Ishikawa (cell line): Measurements from ENCODE around the gene RHOB.

Experiments used
- CEBPB ChIP-seq: IDR thresholded peaks from 2 replicates; pipeline ENCODE4 v1.6.1; 2012
- CREB1 ChIP-seq: IDR thresholded peaks from 2 replicates; pipeline ENCODE4 v1.6.1; 2012; ENCODE audit warnings: low read depth
- EGR1 ChIP-seq: IDR thresholded peaks from 2 replicates; pipeline ENCODE4 v1.6.1; 2012
- EP300 ChIP-seq: IDR thresholded peaks from 2 replicates; pipeline ENCODE4 v1.6.1; 2012; ENCODE audit warnings: borderline replicate concordance
- FOXM1 ChIP-seq: IDR thresholded peaks from 2 replicates; pipeline ENCODE4 v1.6.1; 2012; ENCODE audit warnings: low read depth, borderline replicate concordance
- NFIC ChIP-seq: IDR thresholded peaks from 2 replicates; pipeline ENCODE4 v1.6.1; 2012
- RAD21 ChIP-seq: IDR thresholded peaks from 2 replicates; pipeline ENCODE4 v1.6.1; 2012; ENCODE audit warnings: low read depth
- TAF1 ChIP-seq: IDR thresholded peaks from 2 replicates; pipeline ENCODE4 v1.6.1; 2012; ENCODE audit warnings: low read depth, mild to moderate bottlenecking
- TCF12 ChIP-seq: IDR thresholded peaks from 2 replicates; pipeline ENCODE4 v1.6.1; 2012; ENCODE audit warnings: low read depth
- TEAD4 ChIP-seq: IDR thresholded peaks from 2 replicates; pipeline ENCODE4 v1.6.1; 2012
- YY1 ChIP-seq: IDR thresholded peaks from 2 replicates; pipeline ENCODE4 v1.6.1; 2012; ENCODE audit warnings: low read depth
- ZBTB7A ChIP-seq: IDR thresholded peaks from 2 replicates; pipeline ENCODE4 v1.6.1; 2012; ENCODE audit warnings: low read depth
- TF ChIP-seq, protein P1 (sequence below): IDR thresholded peaks from 2 replicates; pipeline ENCODE4 v1.6.1; 2012
- TF ChIP-seq, protein P2 (sequence below): IDR thresholded peaks from 2 replicates; pipeline ENCODE4 v1.6.1; 2012; ENCODE audit warnings: low read depth, mild to moderate bottlenecking
- TF ChIP-seq, protein P3 (sequence below): IDR thresholded peaks from 2 replicates; pipeline ENCODE4 v1.6.1; 2012

RHOB gene

DNA sequence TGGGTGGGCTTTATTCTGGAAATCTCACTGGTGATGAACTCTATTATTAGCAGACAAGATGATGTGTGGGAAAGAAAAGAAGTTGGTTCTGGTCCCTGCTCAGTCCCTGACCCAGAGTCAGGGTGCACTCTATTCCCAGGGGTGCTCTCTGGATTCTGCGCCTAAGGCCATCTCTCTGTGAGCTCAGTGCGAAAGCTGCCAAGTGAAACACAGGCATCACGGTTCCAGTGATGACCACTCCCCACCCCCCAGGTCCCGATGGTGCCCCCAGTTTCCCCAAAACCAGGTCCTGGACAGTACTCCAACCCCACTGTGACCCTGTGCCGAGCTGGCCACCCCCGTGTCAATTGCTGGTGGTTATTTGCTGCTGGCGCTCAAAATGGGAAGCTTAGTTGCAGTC, 30.1 kb downstream of the RHOB start:
- no peak for TF ChIP-seq ZBTB7A
- TF ChIP-seq TEAD4, result no peak
- TF ChIP-seq, protein P1, sequence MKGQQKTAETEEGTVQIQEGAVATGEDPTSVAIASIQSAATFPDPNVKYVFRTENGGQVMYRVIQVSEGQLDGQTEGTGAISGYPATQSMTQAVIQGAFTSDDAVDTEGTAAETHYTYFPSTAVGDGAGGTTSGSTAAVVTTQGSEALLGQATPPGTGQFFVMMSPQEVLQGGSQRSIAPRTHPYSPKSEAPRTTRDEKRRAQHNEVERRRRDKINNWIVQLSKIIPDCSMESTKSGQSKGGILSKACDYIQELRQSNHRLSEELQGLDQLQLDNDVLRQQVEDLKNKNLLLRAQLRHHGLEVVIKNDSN, result no peak
- TF ChIP-seq, protein P2, sequence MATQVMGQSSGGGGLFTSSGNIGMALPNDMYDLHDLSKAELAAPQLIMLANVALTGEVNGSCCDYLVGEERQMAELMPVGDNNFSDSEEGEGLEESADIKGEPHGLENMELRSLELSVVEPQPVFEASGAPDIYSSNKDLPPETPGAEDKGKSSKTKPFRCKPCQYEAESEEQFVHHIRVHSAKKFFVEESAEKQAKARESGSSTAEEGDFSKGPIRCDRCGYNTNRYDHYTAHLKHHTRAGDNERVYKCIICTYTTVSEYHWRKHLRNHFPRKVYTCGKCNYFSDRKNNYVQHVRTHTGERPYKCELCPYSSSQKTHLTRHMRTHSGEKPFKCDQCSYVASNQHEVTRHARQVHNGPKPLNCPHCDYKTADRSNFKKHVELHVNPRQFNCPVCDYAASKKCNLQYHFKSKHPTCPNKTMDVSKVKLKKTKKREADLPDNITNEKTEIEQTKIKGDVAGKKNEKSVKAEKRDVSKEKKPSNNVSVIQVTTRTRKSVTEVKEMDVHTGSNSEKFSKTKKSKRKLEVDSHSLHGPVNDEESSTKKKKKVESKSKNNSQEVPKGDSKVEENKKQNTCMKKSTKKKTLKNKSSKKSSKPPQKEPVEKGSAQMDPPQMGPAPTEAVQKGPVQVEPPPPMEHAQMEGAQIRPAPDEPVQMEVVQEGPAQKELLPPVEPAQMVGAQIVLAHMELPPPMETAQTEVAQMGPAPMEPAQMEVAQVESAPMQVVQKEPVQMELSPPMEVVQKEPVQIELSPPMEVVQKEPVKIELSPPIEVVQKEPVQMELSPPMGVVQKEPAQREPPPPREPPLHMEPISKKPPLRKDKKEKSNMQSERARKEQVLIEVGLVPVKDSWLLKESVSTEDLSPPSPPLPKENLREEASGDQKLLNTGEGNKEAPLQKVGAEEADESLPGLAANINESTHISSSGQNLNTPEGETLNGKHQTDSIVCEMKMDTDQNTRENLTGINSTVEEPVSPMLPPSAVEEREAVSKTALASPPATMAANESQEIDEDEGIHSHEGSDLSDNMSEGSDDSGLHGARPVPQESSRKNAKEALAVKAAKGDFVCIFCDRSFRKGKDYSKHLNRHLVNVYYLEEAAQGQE, result no peak
- no peak for TF ChIP-seq RAD21
- TF ChIP-seq EGR1, result no peak
- TF ChIP-seq NFIC, result no peak
- TF ChIP-seq CEBPB, result no peak
- TF ChIP-seq, protein P3, sequence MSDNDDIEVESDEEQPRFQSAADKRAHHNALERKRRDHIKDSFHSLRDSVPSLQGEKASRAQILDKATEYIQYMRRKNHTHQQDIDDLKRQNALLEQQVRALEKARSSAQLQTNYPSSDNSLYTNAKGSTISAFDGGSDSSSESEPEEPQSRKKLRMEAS, result no peak
- TF ChIP-seq TAF1, result no peak
- TF ChIP-seq CREB1, result no peak
- TF ChIP-seq TCF12, result no peak
- TF ChIP-seq FOXM1, result no peak
- TF ChIP-seq YY1, result no peak
- TF ChIP-seq EP300, result no peak

DNA sequence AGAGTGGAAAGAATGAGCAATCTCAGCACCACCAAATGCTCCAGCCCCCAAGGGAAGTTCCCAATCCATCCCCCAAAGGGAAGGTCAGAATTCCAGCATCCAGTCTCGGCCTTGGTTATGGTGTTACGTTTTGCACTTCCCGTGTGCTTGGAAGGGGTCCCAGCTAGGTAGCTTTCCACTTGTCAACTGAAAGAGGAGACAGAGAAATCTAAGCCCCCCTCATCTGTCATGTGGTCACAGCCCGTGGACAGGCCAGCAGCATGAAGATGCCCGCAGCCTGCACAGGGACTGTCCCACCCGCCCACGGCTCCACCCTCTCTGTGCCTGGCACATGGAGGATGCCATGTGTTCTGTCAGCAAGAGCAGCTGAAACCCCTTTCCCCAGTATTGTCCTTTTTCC, 32.1 kb downstream of the RHOB start:
- TF ChIP-seq, protein P1, result no peak
- TF ChIP-seq ZBTB7A, result no peak
- TF ChIP-seq RAD21, result no peak
- TF ChIP-seq FOXM1, result no peak
- no peak for TF ChIP-seq CREB1
- no peak for TF ChIP-seq TAF1

DNA sequence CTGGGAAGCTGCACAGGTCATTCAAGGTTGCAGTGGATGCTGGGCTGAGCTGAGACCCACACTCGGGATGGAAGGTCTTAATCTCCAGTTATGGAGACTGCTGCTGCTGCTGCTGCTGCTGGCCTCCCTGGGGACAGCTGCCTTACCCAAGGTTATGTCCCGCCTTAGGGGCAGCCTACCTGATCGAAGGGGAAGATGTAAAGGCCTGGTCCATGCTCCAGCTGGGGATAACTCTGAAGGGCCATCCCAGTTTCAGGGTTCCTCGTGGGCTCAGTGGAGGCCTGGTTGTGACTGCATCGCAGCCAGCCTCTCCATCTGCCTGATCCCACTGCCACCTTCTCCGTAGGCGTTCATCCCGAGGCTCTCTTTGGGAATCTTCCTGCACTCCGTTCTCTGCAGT, 33.0 kb downstream of the RHOB start:
- TF ChIP-seq RAD21 (no peak), TAF1 (no peak), TEAD4 (no peak), CREB1 (no peak), EGR1 (no peak), NFIC (no peak), TCF12 (no peak), ZBTB7A (no peak), EP300 (no peak), YY1 (no peak)
- TF ChIP-seq, protein P2, result no peak

DNA sequence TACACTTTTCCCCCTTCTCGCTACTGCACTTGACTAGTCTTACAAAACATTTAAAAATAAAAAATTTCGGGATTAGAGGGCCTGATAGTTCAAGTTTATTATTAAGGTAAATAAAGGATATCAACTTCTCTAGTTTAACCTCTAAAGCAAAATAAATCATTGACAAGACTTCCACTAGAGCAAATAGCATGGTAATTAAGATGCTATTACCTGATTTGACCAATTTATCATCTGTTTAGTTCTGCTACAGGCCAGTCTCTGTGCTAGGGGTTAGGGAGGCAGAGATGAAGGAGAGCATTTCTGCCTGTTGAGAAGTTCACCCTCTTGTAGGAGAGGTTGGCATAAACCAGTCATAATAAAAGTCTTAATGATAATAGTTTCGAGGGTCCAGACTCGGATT, 34.0 kb downstream of the RHOB start:
- TF ChIP-seq EGR1 (no peak), FOXM1 (no peak), TAF1 (no peak), ZBTB7A (no peak), NFIC (no peak), RAD21 (no peak), TCF12 (no peak), EP300 (no peak), TEAD4 (no peak), CEBPB (no peak), CREB1 (no peak), YY1 (no peak)
- TF ChIP-seq, protein P3, result no peak
- TF ChIP-seq, protein P2, result no peak
- TF ChIP-seq, protein P1, result no peak
